ENCODE data around the gene OLFM1. TPM values are rescaled to one million over a fixed set of nuclear protein-coding genes. Genes with fewer than 3 reads are reported as not detected.

Gene OLFM1
- polyA plus RNA-seq, 3 donors = 6.5 to 24.8 (median 15.2) TPM

Other genes with a start within 250 kb of the OLFM1 start
- 1 to 10 TPM in 2 of 3 donors, under 1 TPM in 1; 0.84 to 4.1 (median 3.1) TPM for gene FCN2, start 206.9 kb upstream of the OLFM1 start, polyA plus RNA-seq
- 10 to 100 TPM in 1 of 3 donors, 1 to 10 TPM in 2; 1.7 to 43.4 (median 7.0) TPM for gene FCN1, start 169.8 kb upstream of the OLFM1 start, polyA plus RNA-seq